ACHN (cell line): Measurements from ENCODE around the gene IGLL1.

Experiments used
- DNase-seq: peaks from one replicate; pipeline ENCODE4 v3.0.0-alpha.2; 2015
- in situ Hi-C: cut with HindIII; loops from 2 replicates; pipeline ENCODE4 v1.10.0; 2017; ENCODE audit warnings: low sequenced_read_pairs, low pct_ligation_motif_present, low pct_unique_long_range_greater_than_20kb

The IGLL1 gene

DNA sequence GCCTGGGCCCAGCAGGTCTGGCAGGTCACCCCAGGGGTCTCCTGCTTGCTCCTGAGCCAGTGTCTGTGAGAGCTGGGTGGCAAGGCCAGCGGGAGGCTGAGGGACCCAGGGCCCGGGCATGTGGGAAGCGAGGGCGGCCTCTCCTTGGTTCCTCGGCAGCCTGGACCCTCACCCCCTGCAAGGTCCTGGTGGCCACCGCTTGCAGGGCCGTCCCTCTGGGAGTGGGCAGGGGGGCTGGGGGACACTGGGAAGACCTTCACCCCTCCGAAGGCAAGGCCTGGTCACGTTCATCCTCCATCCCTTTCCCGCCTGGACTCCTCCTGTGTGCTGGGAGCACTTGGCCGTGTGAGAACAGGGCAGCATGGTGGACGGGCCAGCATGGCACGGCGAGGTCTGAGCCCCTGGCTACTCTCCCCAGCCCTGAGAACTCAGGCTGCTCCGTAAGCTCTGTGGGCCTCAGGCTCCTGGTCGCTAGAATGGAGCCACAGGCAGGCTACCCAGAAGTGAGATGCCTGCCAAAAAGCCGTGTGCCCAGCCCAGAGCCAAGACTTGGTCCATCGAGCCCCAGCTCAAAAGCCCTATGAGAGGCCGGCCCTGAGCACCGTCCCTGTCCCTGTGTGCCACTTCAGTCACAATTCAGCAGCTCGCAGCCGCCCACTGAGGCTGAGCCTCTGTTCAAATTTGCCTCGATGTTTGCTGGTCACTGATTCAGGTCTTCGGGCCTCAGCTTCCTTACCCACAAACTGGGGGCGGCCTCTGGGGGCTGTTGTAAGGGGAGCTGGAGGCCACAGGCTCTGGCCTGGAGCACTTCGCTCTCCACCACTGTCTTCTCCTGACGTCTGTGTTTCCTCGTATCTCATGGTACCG, 45.0 kb downstream of the IGLL1 start:
- DNase-seq: no peak
- in situ Hi-C loops: no loop called here

DNA sequence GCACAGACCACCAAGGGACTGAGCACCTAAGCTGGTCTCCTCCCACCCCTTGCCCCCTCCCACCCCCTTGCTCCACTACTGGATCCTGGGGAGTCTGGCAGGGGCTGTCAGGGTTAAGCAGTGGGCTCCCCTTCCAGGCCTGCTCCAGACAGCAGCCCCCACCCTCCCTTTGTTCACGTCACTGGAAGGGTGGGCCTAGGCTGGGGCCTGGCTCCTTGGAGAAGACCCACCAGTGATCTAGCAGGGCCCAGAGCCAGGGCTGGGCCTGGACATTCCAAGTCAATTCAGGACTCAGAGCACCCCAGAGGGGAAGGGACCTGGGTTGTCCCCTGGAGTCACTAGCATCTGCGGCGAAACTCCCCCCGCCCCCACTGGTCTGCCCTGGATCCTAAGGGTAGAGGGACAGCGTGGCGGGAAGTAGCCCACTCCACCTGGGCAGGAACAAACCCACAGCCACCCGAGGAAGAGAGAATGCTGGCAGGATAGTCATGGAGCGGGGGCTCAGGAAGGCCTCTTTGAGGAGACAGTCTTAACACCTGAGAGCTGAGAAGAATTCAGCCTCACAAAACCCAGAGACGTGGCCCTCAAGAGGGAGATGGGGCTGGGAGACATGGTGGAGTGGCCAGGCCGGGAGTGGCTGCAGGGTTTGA, 45.8 kb downstream of the IGLL1 start:
- DNase-seq: no peak
- in situ Hi-C loops: no loop called here

DNA sequence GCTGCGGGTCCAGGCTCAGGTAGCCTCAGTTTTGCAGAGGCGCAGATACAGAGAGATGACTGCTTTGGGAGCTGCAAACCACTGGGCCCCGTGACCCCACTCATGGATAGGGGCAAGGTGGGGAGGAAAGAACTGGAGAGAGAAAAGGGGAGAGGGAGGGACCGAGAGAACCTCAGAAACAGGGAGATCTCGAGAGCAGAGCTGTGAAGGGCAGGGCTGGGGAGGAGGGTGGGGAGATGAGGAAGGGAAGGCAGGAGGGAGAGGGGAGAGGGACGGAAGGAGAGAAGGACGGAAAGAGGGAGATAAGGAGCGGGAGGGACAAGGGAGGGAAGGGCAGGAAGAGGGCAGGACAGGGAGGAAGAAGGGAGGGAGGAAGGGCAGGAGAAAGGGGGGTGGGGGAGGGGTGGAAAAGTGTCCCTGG, 46.3 kb downstream of the IGLL1 start:
- DNase-seq: no peak
- in situ Hi-C loops: no loop called here

DNA sequence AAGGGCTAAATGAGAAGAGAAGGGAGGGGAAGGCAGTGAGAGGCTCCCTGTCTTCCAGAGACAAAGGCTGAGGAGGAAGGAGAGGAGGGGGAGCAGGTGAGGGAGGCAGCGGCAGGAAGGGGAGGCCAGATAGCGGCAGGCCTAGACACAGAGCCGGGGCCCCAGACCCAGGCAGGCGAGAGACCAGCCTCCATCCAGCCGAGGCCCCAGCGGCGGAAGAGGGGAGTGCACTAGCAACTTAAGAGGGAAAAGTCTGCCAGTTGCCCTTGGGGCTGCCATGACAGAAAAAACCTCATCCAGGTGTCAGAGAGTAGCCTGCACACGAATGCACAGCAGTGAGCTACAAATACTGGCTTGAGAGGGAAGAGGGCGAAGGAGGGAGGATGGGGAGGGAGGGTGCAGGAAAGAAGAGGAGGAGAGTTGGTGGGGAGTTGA, 46.7 kb downstream of the IGLL1 start:
- DNase-seq: no peak
- in situ Hi-C loops: no loop called here

DNA sequence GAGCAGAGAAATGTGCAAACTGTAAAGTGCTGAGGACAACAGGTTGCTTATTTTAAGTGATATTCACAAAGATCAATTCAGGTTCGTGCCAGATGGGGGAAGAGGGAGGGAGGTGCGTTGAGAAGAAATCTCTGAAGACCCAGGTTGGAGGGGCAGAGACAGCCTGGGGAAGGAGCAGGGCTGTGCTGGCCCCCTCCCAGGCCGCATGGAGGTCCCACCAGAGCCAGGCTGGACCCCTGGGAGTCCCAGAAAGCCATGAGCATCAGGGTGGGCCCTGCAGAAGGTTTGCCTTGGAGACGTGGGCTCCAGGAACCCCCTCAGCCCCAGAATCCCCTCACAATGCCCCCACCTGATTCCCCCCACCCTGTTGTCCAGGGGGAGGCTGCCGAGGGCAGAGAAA, 47.4 kb downstream of the IGLL1 start:
- no peak for DNase-seq
- in situ Hi-C loops: no loop called here

DNA sequence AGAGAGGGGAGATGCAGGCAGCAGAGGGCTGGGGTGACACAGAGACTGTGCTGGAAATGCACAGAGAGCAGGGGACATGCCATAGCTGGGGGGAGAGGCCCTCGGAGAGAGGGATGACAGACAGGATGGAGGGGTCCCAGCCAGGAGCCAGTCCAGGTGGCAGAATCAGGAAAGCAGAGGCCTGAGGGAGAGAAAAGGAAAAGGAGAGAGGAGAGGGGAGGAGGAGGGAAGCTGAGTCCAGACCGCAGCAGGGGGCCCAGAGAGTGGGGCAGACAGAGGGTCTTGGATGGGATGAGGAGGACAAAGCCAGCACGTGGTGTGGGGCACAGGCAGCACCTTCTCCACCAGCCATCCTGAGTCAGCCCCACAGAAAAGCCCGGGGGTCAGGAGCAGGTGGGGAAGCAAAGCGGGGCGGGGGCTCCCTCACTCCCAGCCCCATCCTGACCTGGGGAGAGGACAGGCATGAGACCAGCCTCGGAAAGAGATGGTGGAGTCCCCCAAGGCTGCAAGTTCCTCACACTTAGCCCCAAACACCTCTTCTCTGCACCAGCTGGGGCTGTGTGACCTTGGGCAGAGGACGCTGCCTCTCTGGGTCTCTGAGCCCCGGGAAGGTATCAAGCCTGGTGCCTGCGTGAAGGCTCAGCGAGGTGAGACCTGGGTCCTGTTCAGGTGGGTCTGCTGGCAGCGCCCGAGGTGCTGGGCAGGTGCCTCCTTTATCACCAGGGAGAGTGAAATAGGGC, 48.0 kb downstream of the IGLL1 start:
- in situ Hi-C loops: no loop called here
- no peak for DNase-seq

DNA sequence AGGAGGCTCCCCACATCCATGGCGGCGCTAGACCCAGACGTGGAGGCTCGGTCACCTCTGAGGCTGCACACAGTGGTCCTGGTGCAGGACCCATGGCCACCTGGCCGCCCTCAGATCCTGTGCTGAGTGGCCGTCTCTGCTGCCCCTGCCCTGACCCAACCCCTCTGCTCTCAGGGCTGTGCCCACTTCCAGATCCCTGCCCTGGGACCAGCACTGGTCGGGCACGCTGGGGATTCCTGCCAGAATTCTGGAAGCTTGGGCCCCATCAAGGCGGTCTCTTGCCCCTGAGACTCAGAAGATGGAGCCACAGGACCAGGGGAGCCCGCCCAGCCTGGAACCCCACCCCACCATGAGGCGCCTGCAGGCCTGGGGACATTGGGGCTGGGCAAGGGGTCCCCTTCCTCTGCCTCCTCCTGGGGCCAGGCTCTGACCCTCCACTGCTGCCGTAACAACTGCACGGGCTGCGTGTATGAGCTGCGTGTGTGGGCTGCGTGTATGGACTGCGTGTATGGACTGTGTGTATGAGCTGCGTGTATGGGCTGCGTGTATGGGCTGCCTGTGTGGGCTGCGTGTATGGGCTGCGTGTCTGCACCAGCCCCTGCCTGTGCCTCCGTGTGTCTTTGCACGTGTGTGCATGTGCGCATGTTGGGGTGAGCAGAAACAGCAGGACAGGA, 48.7 kb downstream of the IGLL1 start:
- DNase-seq: no peak
- in situ Hi-C loops: no loop called here

DNA sequence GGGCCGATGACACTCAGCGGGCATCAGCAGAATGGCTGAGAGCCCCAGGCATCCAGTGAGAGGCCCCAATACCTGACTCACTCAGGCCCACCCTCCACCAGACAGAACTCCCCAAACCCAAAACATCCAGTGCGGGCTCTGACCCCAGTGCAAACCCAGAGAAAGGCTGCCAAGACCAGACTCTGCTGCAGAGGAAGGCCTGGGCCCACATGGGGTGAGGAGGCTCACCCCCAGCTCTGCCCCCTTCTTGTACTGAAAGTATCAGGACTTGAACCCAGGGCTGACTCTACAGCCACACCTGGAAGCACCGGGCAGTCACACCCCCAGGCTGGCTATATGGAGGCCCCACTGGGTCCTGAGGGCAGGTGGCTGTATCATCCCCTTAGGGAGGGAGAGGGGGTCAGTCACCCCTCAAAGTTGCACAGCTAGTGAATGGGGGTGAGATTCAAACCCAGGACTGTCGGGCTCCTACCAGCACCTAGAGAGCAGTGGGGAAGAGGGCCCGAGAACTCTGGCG, 49.3 kb downstream of the IGLL1 start:
- in situ Hi-C loops: no loop called here
- DNase-seq: no peak

DNA sequence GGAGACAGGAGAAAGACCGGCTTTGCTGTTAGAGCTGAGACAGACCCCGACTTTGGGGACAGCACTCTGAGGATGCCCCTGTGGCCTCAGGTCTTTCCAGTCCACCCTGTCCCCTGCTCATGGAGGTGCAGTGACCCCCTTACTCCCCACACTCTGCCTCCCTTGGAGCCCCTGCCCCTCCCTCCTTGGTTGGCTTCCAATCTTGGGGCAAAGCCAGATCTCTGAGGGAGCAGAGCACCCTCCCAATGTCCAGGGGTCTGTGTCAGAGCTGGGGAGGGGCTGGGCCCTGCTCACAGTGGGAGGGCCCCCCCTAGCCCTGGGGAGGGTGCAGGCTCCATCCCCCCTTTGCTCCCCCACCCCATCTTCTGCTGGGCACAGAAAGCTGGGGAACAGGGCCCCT, 50.0 kb downstream of the IGLL1 start:
- in situ Hi-C loops: no loop called here
- DNase-seq: no peak

DNA sequence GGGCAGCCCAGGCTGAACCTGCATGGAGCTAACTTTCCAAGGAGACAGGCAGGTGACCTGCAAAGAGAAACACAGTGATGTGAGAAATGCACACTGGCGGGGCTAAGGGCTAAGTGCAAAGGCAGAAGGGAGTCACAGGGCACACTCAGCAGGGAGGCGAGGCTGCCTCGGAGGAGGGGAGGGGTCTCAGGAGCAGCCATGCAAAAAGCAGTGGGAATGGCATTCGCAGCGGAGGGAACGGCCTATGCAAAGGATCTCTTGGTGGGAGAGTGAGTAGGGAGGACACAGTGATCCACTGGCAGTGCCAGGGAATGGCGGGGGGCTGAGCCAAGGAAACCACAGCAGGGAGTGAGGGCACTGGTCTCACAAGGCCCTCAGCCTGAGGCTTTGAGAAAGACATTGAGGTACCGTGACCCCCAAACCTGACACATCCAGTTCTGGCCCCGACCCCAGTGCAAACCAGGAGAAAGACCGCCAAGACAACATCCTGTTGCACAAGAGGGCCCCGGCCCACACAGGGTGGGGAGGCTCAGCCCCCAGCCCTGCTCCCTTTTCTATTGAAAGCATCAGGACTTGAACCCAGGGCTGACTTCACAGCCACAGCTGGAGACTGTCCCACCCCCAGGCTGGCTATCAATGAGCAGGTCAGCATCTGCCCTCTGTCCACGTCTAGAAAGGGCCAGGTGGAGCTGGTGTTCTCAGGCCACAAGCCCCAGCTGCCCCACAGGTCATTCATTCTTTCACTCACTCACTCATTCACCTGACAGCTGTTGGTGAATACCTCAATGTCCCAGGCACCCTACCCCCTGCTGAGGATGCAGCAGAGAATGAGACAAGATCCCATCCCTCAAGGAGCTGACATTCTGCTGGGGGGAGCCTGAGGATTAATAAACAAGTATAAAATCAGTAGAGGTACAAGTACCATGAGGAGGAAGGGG, 50.7 kb downstream of the IGLL1 start:
- DNase-seq: no peak
- in situ Hi-C loops: no loop called here

DNA sequence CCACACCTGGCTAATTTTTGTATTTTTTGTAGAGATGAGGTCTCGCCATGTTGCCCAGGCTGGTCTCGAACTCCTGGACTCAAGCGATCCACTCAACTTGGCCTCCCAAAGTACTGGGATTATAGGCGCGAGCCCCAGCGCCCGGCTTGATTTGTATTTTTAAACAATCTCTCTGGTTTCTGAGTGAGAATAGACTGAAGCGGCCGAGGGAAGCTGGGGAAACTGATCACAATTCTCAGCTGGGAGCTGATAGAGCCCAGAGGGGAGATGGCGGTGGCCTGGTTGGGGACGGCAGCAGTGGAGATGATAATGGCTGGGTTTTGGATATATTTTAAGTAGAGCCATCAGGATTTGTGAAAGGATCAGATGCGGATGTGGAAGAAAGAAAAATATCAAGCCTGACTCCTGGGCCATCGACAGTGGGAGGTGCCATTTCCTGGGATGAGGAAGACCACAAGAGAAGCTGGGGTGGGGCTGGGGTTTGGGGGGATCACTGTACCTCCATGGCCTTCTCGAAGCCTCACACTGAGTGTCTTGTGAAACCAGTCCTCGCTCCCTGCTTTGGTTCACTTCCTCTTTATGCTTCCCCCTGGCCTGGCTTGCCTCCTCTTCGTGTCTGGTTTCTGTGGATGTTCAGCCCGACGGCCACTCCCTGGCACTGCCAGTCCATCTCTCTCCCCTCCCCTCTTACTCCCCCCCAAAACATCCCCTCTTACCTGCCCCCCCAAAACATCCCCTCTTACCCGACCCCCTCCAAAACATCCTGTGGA, 51.9 kb downstream of the IGLL1 start:
- in situ Hi-C loops: no loop called here

DNA sequence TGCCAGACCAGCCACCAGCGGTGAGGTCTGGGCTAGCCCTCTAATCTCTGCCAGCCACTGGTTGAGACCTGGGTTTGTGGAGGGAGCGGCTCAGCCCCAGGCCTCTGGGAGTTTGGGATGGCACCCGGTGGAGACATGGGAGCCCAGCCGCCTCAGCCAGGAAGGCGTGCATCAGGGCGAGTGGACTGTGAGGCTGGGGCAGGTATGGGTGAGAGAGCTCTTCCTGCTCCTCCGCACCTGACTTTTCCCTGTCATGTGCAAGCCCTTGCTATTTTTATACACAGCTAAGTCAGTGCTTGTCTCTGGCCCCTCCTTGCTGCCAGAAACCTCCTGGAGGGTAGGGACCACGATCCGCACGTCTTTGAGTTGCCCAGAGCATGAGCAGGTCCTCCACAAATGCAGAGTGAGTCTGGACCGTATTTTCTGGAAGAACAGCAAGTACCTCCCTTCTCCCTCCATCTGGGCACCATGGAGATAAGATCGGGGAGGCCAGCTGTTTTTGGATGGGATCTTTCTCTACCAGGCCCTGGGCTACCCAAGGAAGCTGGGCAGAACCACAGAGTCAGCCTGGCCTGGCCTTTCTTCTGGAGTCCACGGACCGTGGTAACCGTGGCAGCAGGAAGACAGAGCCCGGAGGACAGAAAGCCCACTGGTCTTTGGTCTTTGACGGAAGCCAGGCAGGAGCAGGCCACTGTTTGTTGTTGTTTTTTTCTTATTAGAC, 53.3 kb downstream of the IGLL1 start:
- in situ Hi-C loops: no loop called here
- DNase-seq: no peak

More for the DNA sequence above, 51.9 kb downstream of the IGLL1 start:
- no peak for DNase-seq

DNA sequence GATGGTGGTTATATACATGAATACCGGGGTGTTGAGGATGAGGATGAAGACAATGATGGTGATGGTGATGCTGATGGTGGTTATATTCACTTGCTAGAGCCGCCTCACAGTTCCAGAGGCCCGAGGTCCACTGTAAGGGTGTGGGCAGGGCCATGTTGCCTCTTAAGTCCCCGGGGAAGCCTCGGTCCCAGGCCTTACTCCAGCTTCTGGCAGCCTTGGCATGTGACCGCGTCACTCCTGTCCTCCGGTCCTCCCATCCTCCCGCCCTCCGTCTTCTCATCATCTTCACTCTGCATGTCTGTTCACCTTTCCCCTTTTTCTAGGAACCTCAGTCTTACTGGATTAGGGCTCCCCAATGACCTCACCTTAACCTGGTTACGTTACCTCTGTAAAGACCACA, 54.6 kb downstream of the IGLL1 start:
- in situ Hi-C loops: no loop called here
- DNase-seq: no peak

DNA sequence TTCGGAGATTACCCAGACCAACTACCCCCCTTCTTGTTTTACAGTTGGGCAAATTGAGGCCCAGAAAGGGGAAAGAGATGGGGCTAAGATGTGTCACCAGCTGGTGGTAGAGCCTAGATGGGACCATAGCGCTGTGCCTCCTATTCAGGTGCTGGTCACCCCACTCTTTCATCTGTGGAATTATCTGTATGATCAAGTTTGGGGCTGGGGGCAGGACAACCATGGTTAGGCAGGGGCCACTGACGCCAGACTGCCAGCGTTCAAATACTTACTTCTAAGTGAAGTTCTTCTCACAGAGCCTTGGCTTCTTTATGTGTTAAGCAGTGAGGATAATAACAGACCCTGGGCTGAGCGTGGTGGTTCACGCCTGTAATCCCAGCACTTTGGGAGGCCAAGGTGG, 55.9 kb downstream of the IGLL1 start:
- DNase-seq: no peak
- in situ Hi-C loops: no loop called here

DNA sequence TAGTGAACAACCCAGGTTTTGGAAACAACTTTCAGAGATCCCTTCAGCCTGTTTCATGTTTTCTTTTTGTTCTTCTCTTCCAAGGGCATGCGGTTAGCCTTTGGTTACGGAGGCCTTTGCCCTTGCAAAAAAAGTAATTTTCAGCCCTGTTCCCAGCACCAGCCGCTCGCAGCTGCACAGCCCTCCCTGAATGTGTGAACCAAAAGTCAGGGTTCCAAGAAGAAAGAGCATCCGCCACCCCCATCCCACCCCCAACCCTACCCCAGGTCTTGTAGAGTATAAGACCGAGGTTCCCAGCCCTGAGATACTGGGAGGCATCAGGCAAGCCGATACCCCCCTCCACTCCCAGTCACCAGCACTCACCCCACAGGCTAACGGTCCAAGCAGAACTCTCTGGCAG, 56.4 kb downstream of the IGLL1 start:
- no peak for DNase-seq
- in situ Hi-C loops: no loop called here
